GM12878 (cell line): ENCODE results near the gene TMEM72. TPM values are rescaled to one million over a fixed set of nuclear protein-coding genes. Genes with fewer than 3 reads are reported as not detected.

Experiments
- ATAC-seq: fragments of 200-7000 bp; cut with Tn5 transposase; 3 replicates; pipeline ENCODE4 v1.9.1; 2020; ENCODE audit warnings: mild to moderate bottlenecking, moderate library complexity
- BruUV-seq: library from RNA; stranded (reverse); fragments of 400-500 nt; replicated peaks from 2 replicates; lab custom pipeline; 2021; lab: Mats Ljungman, UMichigan
- CTCF ChIA-PET: fragments of 300-600 bp; sonication (Branson Sonifier 250); formaldehyde crosslinking; extraction: SDS; loops from one replicate; lab custom pipeline; 2021; ENCODE audit warnings: inconsistent platforms; lab: Yijun Ruan, JAX
- POLR2A ChIA-PET: fragments of 350-600 bp; formaldehyde crosslinking; extraction: SDS; loops from one replicate; lab custom pipeline; 2021; ENCODE audit warnings: inconsistent platforms; lab: Charles Lee
- RAD21 ChIA-PET: fragments of 300-600 bp; sonication (Branson Sonifier 250); formaldehyde crosslinking; loops from one replicate; lab custom pipeline; 2023; ENCODE audit warnings: antibody characterized with exemption; ENCODE audit not compliant: unreplicated experiment; lab: Charles Lee
- SMC1A ChIA-PET: fragments of 300-600 bp; sonication (Branson Sonifier 250); formaldehyde crosslinking; loops from one replicate; lab custom pipeline; 2023; ENCODE audit not compliant: unreplicated experiment, uncharacterized antibody; lab: Charles Lee
- DNase-seq: peaks from one replicate; pipeline ENCODE4 v3.0.0-alpha.2; 2011; ENCODE audit warnings: low read depth, low spot score
- FAIRE-seq: peaks from 3 replicates; lab custom pipeline; 2011; peaks lifted over from hg19 to GRCh38; lab: Jason Lieb, UNC
- H2AFZ ChIP-seq: 2 replicates; pipeline ENCODE4 v1.6.0; 2011; ENCODE audit warnings: low read depth, low read length, control low read depth; ENCODE audit not compliant: control insufficient read depth
- H3K27ac ChIP-seq: 2 replicates; pipeline ENCODE4 v1.5.1; 2011; ENCODE audit warnings: control low read depth; ENCODE audit not compliant: control insufficient read depth, insufficient read depth
- H3K27me3 ChIP-seq, 2 experiments: replicated peaks in 1 of 2; 2 replicates each; pipeline versions ENCODE4 v1.6.0 to v1.6.1; 2011; ENCODE audit warnings: low read length in 1 of 2; ENCODE audit not compliant: control insufficient read depth in 2 of 2, insufficient read depth in 2 of 2
- H3K36me3 ChIP-seq, 2 experiments: 2 replicates each; pipeline ENCODE4 v1.5.1; 2011; ENCODE audit warnings: low read length in 1 of 2; ENCODE audit not compliant: control insufficient read depth in 2 of 2, insufficient read depth in 2 of 2
- H3K4me1 ChIP-seq: 2 replicates; pipeline ENCODE4 v1.6.1; 2011; ENCODE audit warnings: mild to moderate bottlenecking, low read length, moderate library complexity, mixed read lengths; ENCODE audit not compliant: control insufficient read depth, insufficient read depth
- H3K4me2 ChIP-seq: 2 replicates; pipeline ENCODE4 v1.6.0; 2011; ENCODE audit warnings: control low read depth; ENCODE audit not compliant: control insufficient read depth, insufficient read depth
- H3K4me3 ChIP-seq: fragments of 200-600 bp; sonication (generic); 2 replicates; pipeline ENCODE4 v1.5.1; 2016
- H3K79me2 ChIP-seq: 2 replicates; pipeline ENCODE4 v1.6.0; 2011; ENCODE audit warnings: low read length; ENCODE audit not compliant: control insufficient read depth, insufficient read depth
- H3K9ac ChIP-seq: 2 replicates; pipeline ENCODE4 v1.8.0; 2011; ENCODE audit warnings: low read length, control low read depth, mixed read lengths; ENCODE audit not compliant: control insufficient read depth, insufficient read depth
- H3K9me3 ChIP-seq: replicated peaks from 3 replicates; pipeline ENCODE4 v1.5.1; 2011; ENCODE audit warnings: mild to moderate bottlenecking, low read length; ENCODE audit not compliant: control insufficient read depth, insufficient read depth
- H4K20me1 ChIP-seq: 2 replicates; pipeline ENCODE4 v1.6.0; 2011; ENCODE audit not compliant: control insufficient read depth, insufficient read depth
- BACH1 ChIP-seq: fragments of 450-650 bp; IDR thresholded peaks from 2 replicates; pipeline ENCODE4 v1.6.1; 2017; ENCODE audit warnings: mild to moderate bottlenecking, borderline replicate concordance
- CBFB ChIP-seq: IDR thresholded peaks from 2 replicates; pipeline ENCODE4 v1.6.1; 2016; ENCODE audit warnings: antibody characterized with exemption, low read depth
- EED ChIP-seq: sonication (generic); IDR thresholded peaks from 2 replicates; pipeline ENCODE4 v1.6.1; 2016; ENCODE audit warnings: antibody characterized with exemption, low read depth
- FOS ChIP-seq: IDR thresholded peaks from 3 replicates; pipeline ENCODE4 v1.6.1; 2011; ENCODE audit warnings: borderline replicate concordance; ENCODE audit not compliant: insufficient read length; ENCODE audit errors: extremely low read depth
- MYB ChIP-seq: fragments of 150-350 bp; IDR thresholded peaks from 2 replicates; pipeline ENCODE4 v1.6.1; 2014; ENCODE audit warnings: mild to moderate bottlenecking, low read depth, low read length, borderline replicate concordance
- NFIC ChIP-seq: IDR thresholded peaks from 2 replicates; pipeline ENCODE4 v1.6.1; 2012; ENCODE audit warnings: low read depth, mild to moderate bottlenecking, inconsistent platforms, low read length, moderate library complexity
- POU2F2 ChIP-seq: IDR thresholded peaks from 3 replicates; pipeline ENCODE4 v1.6.1; 2011; ENCODE audit warnings: low read depth, mild to moderate bottlenecking, low read length, borderline replicate concordance
- RAD51 ChIP-seq: fragments of 450-650 bp; IDR thresholded peaks from 2 replicates; pipeline ENCODE4 v1.6.1; 2016; ENCODE audit warnings: moderate library complexity, mild to moderate bottlenecking, inconsistent platforms
- RUNX3 ChIP-seq: IDR thresholded peaks from 2 replicates; pipeline ENCODE4 v1.6.1; 2012; ENCODE audit warnings: low read length, inconsistent platforms
- SIX5 ChIP-seq: IDR thresholded peaks from 2 replicates; pipeline ENCODE4 v1.6.1; 2011; ENCODE audit warnings: mild to moderate bottlenecking, low read depth, low read length, moderate library complexity; ENCODE audit not compliant: severe bottlenecking
- STAT1 ChIP-seq: fragments of 450-650 bp; conservative IDR thresholded peaks from 2 replicates; pipeline ENCODE4 v1.6.1; 2014; ENCODE audit warnings: antibody characterized with exemption, mild to moderate bottlenecking
- SUPT20H ChIP-seq: IDR thresholded peaks from 2 replicates; pipeline ENCODE4 v1.6.1; 2011; ENCODE audit warnings: low read depth, mild to moderate bottlenecking, low read length, moderate library complexity, borderline replicate concordance; ENCODE audit not compliant: control insufficient read depth
- ZNF207 ChIP-seq: fragments of 450-650 bp; IDR thresholded peaks from 2 replicates; pipeline ENCODE4 v1.6.1; 2014; ENCODE audit warnings: antibody characterized with exemption, mild to moderate bottlenecking, borderline replicate concordance
- ZNF217 ChIP-seq: fragments of 450-650 bp; IDR thresholded peaks from 2 replicates; pipeline ENCODE4 v1.6.1; 2017; ENCODE audit warnings: antibody characterized with exemption, mild to moderate bottlenecking
- ZNF384 ChIP-seq: IDR thresholded peaks from 2 replicates; pipeline ENCODE4 v1.6.1; 2012; ENCODE audit warnings: low read depth, mild to moderate bottlenecking, low read length, improper control_type of control experiment, borderline replicate concordance
- WGBS: methylation state at CpG from one replicate; pipeline ENCODE4 v1.1.6; 2016; ENCODE audit warnings: low lambda C conversion rate; ENCODE audit not compliant: insufficient replicate concordance, insufficient coverage; ENCODE audit errors: missing lambda C conversion rate; 5-methylcytosine and 5-hydroxymethylcytosine counted together
- in situ Hi-C: fragments of 300-500 bp; cut with MboI; formaldehyde crosslinking; loops from 9 replicates; pipeline ENCODE4 v1.14.3; 2018; ENCODE audit warnings: mixed read lengths
- intact Hi-C: fragments of 100-400 bp; cut with micrococcal nuclease; formaldehyde crosslinking; loops from one replicate; pipeline ENCODE4 v1.14.2; 2022; ENCODE audit not compliant: unreplicated experiment
- polyA plus RNA-seq, 11 experiments: library from polyadenylated mRNA; depleted of rRNA in 4 of 11; unstranded in 6 of 11; stranded (reverse) in 5 of 11; fragments of >200 nt; fragmentation: Nextera tagmentation in 4 of 11; fragmentation: Illumina TruSeq in 1 of 11; extraction: Ambion mirVana in 4 of 11; extraction: Trizol in 1 of 11; gene quantifications; 1 replicate in 1 of 11; 2 replicates in 10 of 11; pipeline versions ENCODE4 v1.2.1 to v1.2.3, GENCODE V29; 2011 to 2016; ENCODE audit warnings: inconsistent platforms in 2 of 11, missing spikeins in 2 of 11, low read depth in 1 of 11
- total RNA-seq, 4 experiments: library from RNA; depleted of rRNA in 3 of 4; stranded (reverse); fragments of >200 nt in 3 of 4; fragmentation: Illumina TruSeq in 1 of 4; extraction: Trizol in 1 of 4; gene quantifications; 2 replicates each; pipeline versions ENCODE4 v1.2.1 to v1.2.3, GENCODE V29; 2013 to 2021
- TF ChIP-seq, protein P1 (sequence below): fragments of 450-650 bp; IDR thresholded peaks from 2 replicates; pipeline ENCODE4 v1.6.1; 2016; ENCODE audit warnings: mild to moderate bottlenecking
- TF ChIP-seq, protein P2 (sequence below): IDR thresholded peaks from 2 replicates; pipeline ENCODE4 v1.6.1; 2011; ENCODE audit warnings: low read depth, low read length, improper control_type of control experiment, borderline replicate concordance
- TF ChIP-seq, protein P3 (sequence below): fragments of 150-350 bp; IDR thresholded peaks from 2 replicates; pipeline ENCODE4 v1.6.1; 2016; ENCODE audit warnings: low read depth, low read length

Gene TMEM72
- total and polyA plus RNA-seq, 10 of the 15 experiments (the other 5 are each of a cell fraction or from before 2014, with no cell fraction given) = 0.12 TPM; not detected in 9

DNA sequence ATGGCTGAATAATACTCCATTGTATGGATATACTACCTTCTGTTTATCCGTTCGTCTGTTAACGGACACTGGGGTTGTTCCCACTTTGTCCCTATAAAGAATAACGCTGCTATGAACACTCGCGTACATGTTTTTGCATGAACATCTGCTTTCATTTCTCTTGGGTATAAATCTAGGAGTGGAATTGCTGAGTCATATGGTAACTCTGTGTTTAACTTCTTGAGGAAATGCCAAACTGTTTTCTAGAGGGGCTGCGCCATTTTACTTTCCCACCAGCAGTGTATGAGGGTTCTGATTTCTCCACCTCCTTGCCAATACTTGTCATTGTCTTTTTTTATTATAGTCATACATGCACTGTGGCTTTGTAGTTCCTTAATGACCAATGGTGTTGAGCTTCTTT is 27.8 kb downstream of the TMEM72 start (continued):
- TF ChIP-seq ZNF384 = no peak
- TF ChIP-seq SUPT20H = no peak
- TF ChIP-seq MYB = no peak
- no peak for TF ChIP-seq POU2F2
- TF ChIP-seq EED = no peak
- TF ChIP-seq, protein P1, sequence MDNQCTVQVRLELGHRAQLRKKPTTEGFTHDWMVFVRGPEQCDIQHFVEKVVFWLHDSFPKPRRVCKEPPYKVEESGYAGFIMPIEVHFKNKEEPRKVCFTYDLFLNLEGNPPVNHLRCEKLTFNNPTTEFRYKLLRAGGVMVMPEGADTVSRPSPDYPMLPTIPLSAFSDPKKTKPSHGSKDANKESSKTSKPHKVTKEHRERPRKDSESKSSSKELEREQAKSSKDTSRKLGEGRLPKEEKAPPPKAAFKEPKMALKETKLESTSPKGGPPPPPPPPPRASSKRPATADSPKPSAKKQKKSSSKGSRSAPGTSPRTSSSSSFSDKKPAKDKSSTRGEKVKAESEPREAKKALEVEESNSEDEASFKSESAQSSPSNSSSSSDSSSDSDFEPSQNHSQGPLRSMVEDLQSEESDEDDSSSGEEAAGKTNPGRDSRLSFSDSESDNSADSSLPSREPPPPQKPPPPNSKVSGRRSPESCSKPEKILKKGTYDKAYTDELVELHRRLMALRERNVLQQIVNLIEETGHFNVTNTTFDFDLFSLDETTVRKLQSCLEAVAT = no peak
- no peak for TF ChIP-seq ZNF207
- TF ChIP-seq STAT1 = no peak
- no peak for TF ChIP-seq SIX5
- TF ChIP-seq, all 136 proteins: peak for 0

DNA sequence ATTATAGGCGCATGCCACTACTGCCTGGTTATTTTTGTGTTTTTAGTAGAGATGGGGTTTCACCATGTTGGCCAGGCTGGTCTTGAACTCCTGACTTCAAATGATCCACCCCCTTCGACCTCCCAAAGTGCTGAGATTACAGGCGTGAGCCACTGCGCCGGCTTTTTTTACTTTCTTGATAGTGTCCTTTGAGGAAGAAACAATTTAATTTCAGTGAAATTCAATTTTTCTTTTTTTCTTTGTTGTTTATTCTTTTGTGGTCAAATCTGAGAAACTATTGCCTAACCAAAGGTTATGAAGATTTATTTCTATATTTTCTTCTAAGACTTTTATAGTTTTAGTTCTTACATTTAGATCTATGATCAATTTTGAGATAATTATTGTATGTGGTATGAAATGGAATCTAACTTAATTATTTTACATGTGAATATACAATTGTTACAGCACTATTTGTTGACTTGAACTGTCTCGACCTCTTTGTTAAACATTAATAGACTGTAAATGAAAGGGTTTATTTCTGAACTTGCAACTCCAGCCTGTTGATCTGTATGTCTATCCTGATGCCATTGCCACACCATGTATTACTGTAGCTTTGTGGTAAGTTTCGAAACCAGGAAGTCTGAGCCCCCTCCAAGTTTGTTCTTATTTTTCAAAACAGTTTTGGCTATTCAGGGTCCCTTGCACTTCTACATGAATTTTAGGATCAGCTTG is 28.7 kb downstream of the TMEM72 start:
- CTCF ChIA-PET = interaction anchor here (0.5 to 1.6 kb wide), 2 partner anchors 26 to 54 kb away, joined by 3 to 4 read pairs; no protein-coding TSS in a partner anchor
- H3K4me1 ChIP-seq = no peaks in the 10 kb centered on the region
- H4K20me1 ChIP-seq = no peaks in the 10 kb centered on the region
- no peak for ATAC-seq
- no peak overlapping the region for H3K27ac ChIP-seq
- H2AFZ ChIP-seq = no peak overlapping the region
- no peak overlapping the region for H3K4me2 ChIP-seq
- RAD21 ChIA-PET = no interaction called here
- in situ Hi-C loops = no loop called here
- BruUV-seq = no TSS peak
- no peak overlapping the region for H3K4me3 ChIP-seq
- no peak overlapping the region for H3K9ac ChIP-seq
- no peaks in the 10 kb centered on the region for H3K27me3 ChIP-seq
- H3K36me3 ChIP-seq = no peaks in the 10 kb centered on the region
- intact Hi-C loops = no loop called here
- no peak for DNase-seq
- POLR2A ChIA-PET = interaction anchor here (0.6 to 0.7 kb wide), 3 partner anchors 11 to 699 kb away, joined by 3 to 5 read pairs (median 3); no protein-coding TSS in a partner anchor
- WGBS = 72% methylated on average over 7 of the region's 7 CpGs
- SMC1A ChIA-PET = interaction anchor here (0.9 to 1.2 kb wide), 2 partner anchors 15 to 36 kb away, joined by 3 to 4 read pairs; no protein-coding TSS in a partner anchor
- peaks cover 8% of the 10 kb centered on the region for H3K9me3 ChIP-seq
- H3K79me2 ChIP-seq = no peaks in the 10 kb centered on the region
- no peak for FAIRE-seq
- TF ChIP-seq FOS = no peak
- TF ChIP-seq, protein P2, sequence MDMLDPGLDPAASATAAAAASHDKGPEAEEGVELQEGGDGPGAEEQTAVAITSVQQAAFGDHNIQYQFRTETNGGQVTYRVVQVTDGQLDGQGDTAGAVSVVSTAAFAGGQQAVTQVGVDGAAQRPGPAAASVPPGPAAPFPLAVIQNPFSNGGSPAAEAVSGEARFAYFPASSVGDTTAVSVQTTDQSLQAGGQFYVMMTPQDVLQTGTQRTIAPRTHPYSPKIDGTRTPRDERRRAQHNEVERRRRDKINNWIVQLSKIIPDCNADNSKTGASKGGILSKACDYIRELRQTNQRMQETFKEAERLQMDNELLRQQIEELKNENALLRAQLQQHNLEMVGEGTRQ = no peak
- TF ChIP-seq BACH1 = no peak
- no peak for TF ChIP-seq CBFB
- no peak for TF ChIP-seq RAD51
- no peak for TF ChIP-seq ZNF217
- TF ChIP-seq NFIC = no peak
- TF ChIP-seq RUNX3 = no peak
- TF ChIP-seq, protein P3, sequence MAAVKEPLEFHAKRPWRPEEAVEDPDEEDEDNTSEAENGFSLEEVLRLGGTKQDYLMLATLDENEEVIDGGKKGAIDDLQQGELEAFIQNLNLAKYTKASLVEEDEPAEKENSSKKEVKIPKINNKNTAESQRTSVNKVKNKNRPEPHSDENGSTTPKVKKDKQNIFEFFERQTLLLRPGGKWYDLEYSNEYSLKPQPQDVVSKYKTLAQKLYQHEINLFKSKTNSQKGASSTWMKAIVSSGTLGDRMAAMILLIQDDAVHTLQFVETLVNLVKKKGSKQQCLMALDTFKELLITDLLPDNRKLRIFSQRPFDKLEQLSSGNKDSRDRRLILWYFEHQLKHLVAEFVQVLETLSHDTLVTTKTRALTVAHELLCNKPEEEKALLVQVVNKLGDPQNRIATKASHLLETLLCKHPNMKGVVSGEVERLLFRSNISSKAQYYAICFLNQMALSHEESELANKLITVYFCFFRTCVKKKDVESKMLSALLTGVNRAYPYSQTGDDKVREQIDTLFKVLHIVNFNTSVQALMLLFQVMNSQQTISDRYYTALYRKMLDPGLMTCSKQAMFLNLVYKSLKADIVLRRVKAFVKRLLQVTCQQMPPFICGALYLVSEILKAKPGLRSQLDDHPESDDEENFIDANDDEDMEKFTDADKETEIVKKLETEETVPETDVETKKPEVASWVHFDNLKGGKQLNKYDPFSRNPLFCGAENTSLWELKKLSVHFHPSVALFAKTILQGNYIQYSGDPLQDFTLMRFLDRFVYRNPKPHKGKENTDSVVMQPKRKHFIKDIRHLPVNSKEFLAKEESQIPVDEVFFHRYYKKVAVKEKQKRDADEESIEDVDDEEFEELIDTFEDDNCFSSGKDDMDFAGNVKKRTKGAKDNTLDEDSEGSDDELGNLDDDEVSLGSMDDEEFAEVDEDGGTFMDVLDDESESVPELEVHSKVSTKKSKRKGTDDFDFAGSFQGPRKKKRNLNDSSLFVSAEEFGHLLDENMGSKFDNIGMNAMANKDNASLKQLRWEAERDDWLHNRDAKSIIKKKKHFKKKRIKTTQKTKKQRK = no peak
